Fibroblast of lung (primary cell): ENCODE results near the gene PTPN23. TPM values are rescaled to one million over a fixed set of nuclear protein-coding genes. Genes with fewer than 3 reads are reported as not detected.

Experiments used
- DNase-seq, 2 donors: peaks; one replicate each; pipeline versions ENCODE4 v3.0.0 to v3.0.0-alpha.2; 2010; ENCODE audit warnings: low read depth in 2 of 2
- H2AFZ ChIP-seq: 2 replicates; pipeline ENCODE4 v1.5.1; 2012; ENCODE audit warnings: low read length, control low read depth, inconsistent platforms
- H3K27ac ChIP-seq: 2 replicates; pipeline ENCODE4 v1.5.1; 2011; ENCODE audit warnings: low read length, control low read depth; ENCODE audit not compliant: insufficient read depth
- H3K27me3 ChIP-seq: 2 replicates; pipeline ENCODE4 v1.5.1; 2011; ENCODE audit warnings: mild to moderate bottlenecking, low read length; ENCODE audit not compliant: control insufficient read depth, insufficient read depth
- H3K36me3 ChIP-seq: 2 replicates; pipeline ENCODE4 v1.5.1; 2011; ENCODE audit warnings: low read length; ENCODE audit not compliant: control insufficient read depth, insufficient read depth
- H3K4me1 ChIP-seq: 2 replicates; pipeline ENCODE4 v1.5.1; 2011; ENCODE audit warnings: low read length; ENCODE audit not compliant: control insufficient read depth, insufficient read depth; ENCODE audit errors: extremely low read depth
- H3K4me2 ChIP-seq: 2 replicates; pipeline ENCODE4 v1.5.1; 2011; ENCODE audit warnings: low read length, control low read depth; ENCODE audit not compliant: insufficient read depth; ENCODE audit errors: extremely low read depth
- H3K4me3 ChIP-seq, 4 experiments: fragments of 200-600 bp in 1 of 4; sonication (generic) in 1 of 4; replicated peaks in 1 of 4; 2 replicates each; pipeline ENCODE4 v1.5.1; 2011 to 2016; ENCODE audit warnings: low read length in 4 of 4, low read depth in 3 of 4, mild to moderate bottlenecking in 3 of 4, control low read depth in 2 of 4, inconsistent platforms in 1 of 4, mixed read lengths in 1 of 4; ENCODE audit not compliant: insufficient read depth in 1 of 4; ENCODE audit errors: control extremely low read depth in 1 of 4
- H3K79me2 ChIP-seq: 2 replicates; pipeline ENCODE4 v1.5.1; 2012; ENCODE audit warnings: mild to moderate bottlenecking, low read length, inconsistent platforms; ENCODE audit not compliant: control insufficient read depth, insufficient read depth
- H3K9ac ChIP-seq: 2 replicates; pipeline ENCODE4 v1.5.1; 2011; ENCODE audit warnings: mild to moderate bottlenecking, low read length, control low read depth; ENCODE audit not compliant: insufficient read depth
- H3K9me3 ChIP-seq: 2 replicates; pipeline ENCODE4 v1.5.1; 2012; ENCODE audit warnings: low read depth, low read length; ENCODE audit not compliant: control insufficient read depth, insufficient read depth
- H4K20me1 ChIP-seq: 2 replicates; pipeline ENCODE4 v1.5.1; 2011; ENCODE audit warnings: low read length; ENCODE audit not compliant: control insufficient read depth, insufficient read depth; ENCODE audit errors: extremely low read depth
- EZH2 ChIP-seq: IDR thresholded peaks from 2 replicates; pipeline ENCODE4 v1.5.1; 2012; ENCODE audit warnings: low read length, control low read depth, mild to moderate bottlenecking; ENCODE audit errors: missing control alignments
- polyA plus RNA-seq, 2 donors: library from polyadenylated mRNA; depleted of rRNA in 1 of 2; stranded (reverse) in 1 of 2; unstranded in 1 of 2; fragments of >200 nt; gene quantifications; 2 replicates each; pipeline ENCODE4 v1.2.1, GENCODE V29; 2011 to 2012; ENCODE audit warnings: missing spikeins in 1 of 2
- total RNA-seq: library from RNA; depleted of rRNA; stranded (reverse); fragments of >200 nt; gene quantifications from 2 replicates; pipeline ENCODE4 v1.2.1, GENCODE V29; 2014
- TF ChIP-seq, protein P1 (sequence below), 2 donors: IDR thresholded peaks in 1 of 2; conservative IDR thresholded peaks in 1 of 2; 1 replicate in 1 of 2; 2 replicates in 1 of 2; pipeline ENCODE4 v1.5.1; 2011 to 2012; ENCODE audit warnings: low read length in 2 of 2, control low read depth in 1 of 2, inconsistent platforms in 1 of 2, low read depth in 1 of 2, mild to moderate bottlenecking in 1 of 2

PTPN23 gene
- total and polyA plus RNA-seq, 2 donors (not counting 1 experiment from before 2014, with no cell fraction given): 1.5 to 19.7 TPM

DNA sequence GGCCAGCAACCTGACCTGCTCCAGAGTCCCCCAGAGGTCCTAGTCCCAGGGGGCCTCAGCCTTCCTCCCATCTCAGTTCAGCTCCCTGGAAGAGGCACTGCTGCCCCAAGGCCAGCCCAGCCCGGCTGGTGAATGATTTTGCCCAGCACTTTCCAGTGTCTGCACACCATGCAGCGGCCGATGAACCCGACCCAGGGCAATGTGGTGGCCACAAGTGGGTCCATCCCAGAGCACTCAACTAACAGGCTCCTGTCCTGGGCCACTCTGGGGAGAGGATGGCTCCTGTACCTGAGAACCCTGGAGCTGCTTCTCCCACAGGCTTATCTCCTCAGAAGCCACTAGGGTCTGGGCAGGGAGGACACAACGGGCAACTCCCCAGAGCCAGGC lies 39.2 kb downstream of the PTPN23 start:
- Histone ChIP-seq H3K36me3 (peaks cover 11% of the 10 kb centered on the region), H4K20me1 (no peaks in the 10 kb centered on the region), H3K27ac (no peak overlapping the region), H3K9me3 (no peaks in the 10 kb centered on the region), H3K4me3 (no peak overlapping the region), H3K27me3 (no peaks in the 10 kb centered on the region), H3K4me1 (no peaks in the 10 kb centered on the region), H3K79me2 (no peaks in the 10 kb centered on the region), H3K4me2 (no peak overlapping the region), H2AFZ (no peak overlapping the region), H3K9ac (no peak overlapping the region)
- DNase-seq: no peak
- TF ChIP-seq EZH2: no peak
- TF ChIP-seq, protein P1, sequence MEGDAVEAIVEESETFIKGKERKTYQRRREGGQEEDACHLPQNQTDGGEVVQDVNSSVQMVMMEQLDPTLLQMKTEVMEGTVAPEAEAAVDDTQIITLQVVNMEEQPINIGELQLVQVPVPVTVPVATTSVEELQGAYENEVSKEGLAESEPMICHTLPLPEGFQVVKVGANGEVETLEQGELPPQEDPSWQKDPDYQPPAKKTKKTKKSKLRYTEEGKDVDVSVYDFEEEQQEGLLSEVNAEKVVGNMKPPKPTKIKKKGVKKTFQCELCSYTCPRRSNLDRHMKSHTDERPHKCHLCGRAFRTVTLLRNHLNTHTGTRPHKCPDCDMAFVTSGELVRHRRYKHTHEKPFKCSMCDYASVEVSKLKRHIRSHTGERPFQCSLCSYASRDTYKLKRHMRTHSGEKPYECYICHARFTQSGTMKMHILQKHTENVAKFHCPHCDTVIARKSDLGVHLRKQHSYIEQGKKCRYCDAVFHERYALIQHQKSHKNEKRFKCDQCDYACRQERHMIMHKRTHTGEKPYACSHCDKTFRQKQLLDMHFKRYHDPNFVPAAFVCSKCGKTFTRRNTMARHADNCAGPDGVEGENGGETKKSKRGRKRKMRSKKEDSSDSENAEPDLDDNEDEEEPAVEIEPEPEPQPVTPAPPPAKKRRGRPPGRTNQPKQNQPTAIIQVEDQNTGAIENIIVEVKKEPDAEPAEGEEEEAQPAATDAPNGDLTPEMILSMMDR (conservative IDR thresholded peaks at IDR 0.05 in 1 of 2, IDR thresholded peaks at IDR 0.05 in 1 of 2; ENCODE audit: low read depth in 1 of 2, low read length in 2 of 2): no peak

- Histone ChIP-seq H4K20me1 (no peaks in the 10 kb centered on the region), H3K27me3 (no peaks in the 10 kb centered on the region), H3K27ac (no peak overlapping the region), H3K9ac (no peak overlapping the region), H3K4me3 (no peak overlapping the region), H3K79me2 (no peaks in the 10 kb centered on the region), H3K4me1 (no peaks in the 10 kb centered on the region), H2AFZ (no peak overlapping the region), H3K9me3 (no peaks in the 10 kb centered on the region), H3K36me3 (peaks cover 11% of the 10 kb centered on the region), H3K4me2 (no peak overlapping the region)
- peak; percentile 74 to 87 for DNase-seq
- no peak for TF ChIP-seq EZH2
- TF ChIP-seq, protein P1 (conservative IDR thresholded peaks at IDR 0.05 in 1 of 2, IDR thresholded peaks at IDR 0.05 in 1 of 2; ENCODE audit: low read depth in 1 of 2, low read length in 2 of 2): peak; percentile 93 to 98
Measured at GRCh38 chr3:47420511-47421484, 40.0 kb downstream of the PTPN23 start.

DNA sequence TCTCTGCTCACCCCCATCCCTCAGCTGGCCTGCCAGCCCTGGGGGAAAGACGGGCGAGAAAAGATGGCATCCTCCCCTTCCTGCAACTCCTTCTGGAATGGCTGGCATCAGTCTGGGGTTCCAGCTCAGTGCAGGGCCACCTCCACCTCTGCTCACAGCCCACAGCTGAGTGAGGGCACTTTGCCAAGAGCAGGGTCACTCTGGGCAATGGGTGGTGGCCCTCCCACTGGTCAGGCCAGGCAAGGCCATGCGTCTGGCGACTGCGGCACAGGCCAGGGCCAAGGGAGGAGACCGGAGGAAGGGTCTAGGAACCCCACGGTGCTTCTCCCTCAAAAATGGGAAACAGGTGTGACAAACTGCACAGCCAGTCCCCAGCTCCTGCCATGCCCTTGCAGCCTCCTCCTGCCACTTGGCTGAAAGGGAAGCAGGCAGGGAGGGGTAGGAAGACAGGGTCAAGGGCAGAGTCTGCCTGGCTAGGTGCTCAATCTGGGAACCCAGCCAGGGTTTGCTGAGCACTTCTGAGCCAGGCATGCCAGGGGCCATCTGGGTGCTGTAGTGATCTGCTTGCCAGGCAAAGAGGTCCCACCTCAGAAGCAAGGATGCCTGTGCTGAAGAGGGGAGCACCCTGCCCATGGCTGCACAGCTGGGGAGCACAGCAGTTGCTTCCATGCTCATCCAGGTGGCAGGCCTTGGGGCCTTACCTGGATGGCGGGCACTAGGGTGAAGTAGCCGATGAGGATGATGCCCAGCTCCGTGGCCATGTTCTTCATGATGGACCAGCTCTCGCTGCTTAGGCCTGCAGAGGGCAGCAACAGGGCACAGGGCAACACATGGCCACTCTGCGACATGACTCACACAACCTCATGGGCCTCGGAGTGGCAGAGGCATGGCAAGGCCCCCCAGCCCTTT lies 41.2 kb downstream of the PTPN23 start:
- Histone ChIP-seq H3K4me3 (no peak overlapping the region), H3K79me2 (no peaks in the 10 kb centered on the region), H3K4me2 (no peak overlapping the region), H3K4me1 (no peaks in the 10 kb centered on the region), H3K9me3 (no peaks in the 10 kb centered on the region), H4K20me1 (no peaks in the 10 kb centered on the region), H3K27ac (no peak overlapping the region), H3K27me3 (no peaks in the 10 kb centered on the region), H2AFZ (no peak overlapping the region), H3K36me3 (peaks cover 6% of the 10 kb centered on the region), H3K9ac (no peak overlapping the region)
- TF ChIP-seq, protein P1 (conservative IDR thresholded peaks at IDR 0.05 in 1 of 2, IDR thresholded peaks at IDR 0.05 in 1 of 2; ENCODE audit: low read depth in 1 of 2, low read length in 2 of 2): peak; percentile 8 to 27
- TF ChIP-seq EZH2: no peak
- peak in 1 of 2 donors; percentile 22 for DNase-seq
